SJSA1 (cell line): ENCODE measurements around the gene NEFH. TPM values are rescaled to one million over a fixed set of nuclear protein-coding genes. Genes with fewer than 3 reads are reported as not detected.
A peak's percentile ranks its signal among the peaks of the same experiment; 100 is the strongest.

Experiments used
- DNase-seq, 2 experiments: peaks; one replicate each; pipeline ENCODE4 v3.0.0-alpha.2; 2015 to 2020; ENCODE audit warnings: low spot score in 2 of 2, low read depth in 1 of 2
- H3K27ac ChIP-seq: fragments of 250-450 bp; sonication (Bioruptor Pico); 2 replicates; pipeline ENCODE4 v1.5.1; 2020; ENCODE audit warnings: mild to moderate bottlenecking, moderate library complexity
- H3K27me3 ChIP-seq: fragments of 250-450 bp; sonication (Bioruptor Pico); replicated peaks from 2 replicates; pipeline ENCODE4 v1.5.1; 2020; ENCODE audit warnings: mild to moderate bottlenecking, moderate library complexity
- H3K36me3 ChIP-seq: fragments of 250-450 bp; sonication (Bioruptor Pico); 2 replicates; pipeline ENCODE4 v1.5.1; 2020; ENCODE audit warnings: mild to moderate bottlenecking
- H3K4me1 ChIP-seq: fragments of 250-450 bp; sonication (Bioruptor Pico); replicated peaks from 2 replicates; pipeline ENCODE4 v1.6.1; 2021; ENCODE audit warnings: mild to moderate bottlenecking
- H3K4me3 ChIP-seq: fragments of 250-450 bp; sonication (Bioruptor Pico); 2 replicates; pipeline ENCODE4 v1.5.1; 2020; ENCODE audit warnings: mild to moderate bottlenecking
- H3K9me3 ChIP-seq: fragments of 250-450 bp; sonication (Bioruptor Pico); replicated peaks from 2 replicates; pipeline ENCODE4 v1.5.1; 2020; ENCODE audit warnings: mild to moderate bottlenecking
- total RNA-seq: library from RNA; depleted of rRNA; stranded (reverse); fragments of >200 nt; shearing (Covaris generic); gene quantifications from 2 replicates; pipeline ENCODE4 v1.2.3, GENCODE V29; 2014; rRNA removed

NEFH gene
- total RNA-seq, 1 experiment from 2014 or later: not detected

DNA sequence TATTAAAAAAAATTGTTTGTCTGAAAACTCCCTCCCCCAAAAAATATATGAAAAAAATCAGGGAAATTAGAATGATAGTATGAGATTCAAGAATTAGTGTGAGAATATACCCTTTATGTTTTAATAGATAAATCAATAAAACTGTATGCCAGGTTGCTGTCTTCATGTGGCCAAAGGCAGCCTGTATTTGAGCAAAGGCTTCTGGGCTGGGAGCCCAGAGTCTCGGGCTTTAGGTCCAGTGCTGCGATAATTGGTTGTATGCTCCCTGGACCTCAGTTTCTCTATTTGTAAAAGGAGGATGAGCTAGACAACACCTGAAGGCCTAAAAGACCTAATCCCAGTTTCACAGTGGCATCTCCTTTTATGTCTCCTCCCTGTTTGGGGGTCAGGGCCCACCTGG lies 43.7 kb downstream of the NEFH start:
- no peaks in the 10 kb centered on the region for H3K27me3 ChIP-seq
- DNase-seq: no peak
- H3K4me3 ChIP-seq: no peak overlapping the region
- H3K27ac ChIP-seq: no peak overlapping the region
- H3K36me3 ChIP-seq: peaks cover 87% of the 10 kb centered on the region
- no peaks in the 10 kb centered on the region for H3K4me1 ChIP-seq
- H3K9me3 ChIP-seq: no peaks in the 10 kb centered on the region

DNA sequence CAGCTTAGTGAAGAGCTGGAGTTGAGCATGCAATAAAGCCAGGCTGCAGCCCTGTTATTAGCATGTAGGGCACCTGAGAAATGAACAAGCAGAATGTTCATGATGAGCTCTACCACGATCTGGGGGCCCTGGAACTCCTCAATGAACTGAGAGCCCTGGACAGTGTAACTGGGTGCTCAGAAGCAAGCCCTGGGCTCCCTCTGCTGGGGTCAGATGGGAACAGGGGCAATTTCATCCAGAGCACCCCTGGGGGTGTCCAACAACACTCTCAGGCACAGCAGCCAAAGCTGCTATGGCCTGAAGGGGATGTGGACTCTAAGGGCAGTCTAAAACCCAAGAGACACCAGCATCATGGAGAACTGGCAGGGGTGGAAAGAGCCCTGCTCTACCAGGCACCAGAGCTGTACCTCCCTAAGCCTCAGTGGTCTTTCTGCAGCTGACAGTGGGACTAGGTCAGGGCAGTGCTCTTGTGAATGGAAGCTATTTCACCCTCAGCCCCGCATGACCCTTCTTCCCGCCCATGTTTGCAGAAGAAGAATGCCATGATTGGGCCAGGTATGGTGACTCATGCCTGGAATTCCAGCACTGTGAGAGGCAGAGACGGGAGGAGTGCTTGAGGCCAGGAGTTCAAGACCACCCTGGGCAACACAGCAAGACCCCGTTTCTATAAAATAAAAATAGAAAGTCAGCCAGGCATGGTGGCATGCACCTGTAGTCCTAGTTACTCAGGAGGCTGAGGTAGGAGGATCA lies 44.6 kb downstream of the NEFH start:
- DNase-seq: peak in 1 of 2 experiments; percentile 11
- Histone ChIP-seq H3K27me3 (no peaks in the 10 kb centered on the region), H3K9me3 (no peaks in the 10 kb centered on the region; the same call in 1 of the 2 replicates), H3K4me3 (no peak overlapping the region), H3K4me1 (no peaks in the 10 kb centered on the region), H3K27ac (no peak overlapping the region), H3K36me3 (peaks cover 87% of the 10 kb centered on the region)

DNA sequence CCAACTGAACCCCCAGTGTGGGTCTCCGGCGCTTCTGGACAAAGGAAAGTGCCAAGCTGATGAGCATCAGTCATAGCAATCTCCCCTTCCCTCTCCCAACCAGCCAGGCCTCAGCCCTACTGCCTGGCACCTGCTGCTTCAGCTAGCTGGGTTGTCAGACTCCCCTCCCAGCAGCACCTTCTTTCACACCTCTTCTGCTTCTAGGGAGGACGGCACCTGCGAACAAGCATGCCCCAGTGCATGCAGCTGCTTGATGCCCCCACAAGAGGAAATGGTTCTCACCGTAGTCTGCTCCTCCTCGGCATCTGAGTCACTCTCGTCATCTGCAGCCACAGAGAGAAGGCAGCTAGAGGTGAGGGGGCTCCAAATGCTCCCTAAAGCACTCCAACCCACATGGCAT lies 48.1 kb downstream of the NEFH start:
- Histone ChIP-seq H3K27me3 (no peaks in the 10 kb centered on the region), H3K36me3 (peaks cover 94% of the 10 kb centered on the region), H3K27ac (no peak overlapping the region), H3K4me3 (no peak overlapping the region), H3K4me1 (no peaks in the 10 kb centered on the region), H3K9me3 (no peaks in the 10 kb centered on the region; the same call in 1 of the 2 replicates)
- DNase-seq: no peak

DNA sequence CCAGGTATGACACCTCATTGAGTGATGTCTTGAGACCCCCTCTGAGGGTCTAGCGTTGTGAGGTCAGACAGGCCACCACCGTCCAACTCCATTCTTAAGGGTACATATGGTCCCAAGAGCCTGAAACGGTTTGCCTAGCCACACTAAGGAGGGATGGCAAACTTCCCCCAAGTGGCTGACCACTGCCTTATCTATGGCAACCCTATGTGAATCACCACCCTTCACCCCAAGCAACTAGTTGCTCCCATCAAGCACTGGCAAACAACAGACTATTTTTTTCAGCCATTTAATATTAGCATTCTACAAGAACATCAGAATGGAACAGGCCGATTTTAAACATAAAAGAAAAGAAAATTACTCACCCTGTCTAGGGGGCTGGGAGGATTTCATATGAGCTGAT lies 50.7 kb downstream of the NEFH start:
- Histone ChIP-seq H3K27me3 (no peaks in the 10 kb centered on the region), H3K9me3 (no peaks in the 10 kb centered on the region; the same call in 1 of the 2 replicates), H3K4me3 (no peak overlapping the region), H3K36me3 (peaks cover 90% of the 10 kb centered on the region), H3K4me1 (no peaks in the 10 kb centered on the region), H3K27ac (no peak overlapping the region)
- no peak for DNase-seq

DNA sequence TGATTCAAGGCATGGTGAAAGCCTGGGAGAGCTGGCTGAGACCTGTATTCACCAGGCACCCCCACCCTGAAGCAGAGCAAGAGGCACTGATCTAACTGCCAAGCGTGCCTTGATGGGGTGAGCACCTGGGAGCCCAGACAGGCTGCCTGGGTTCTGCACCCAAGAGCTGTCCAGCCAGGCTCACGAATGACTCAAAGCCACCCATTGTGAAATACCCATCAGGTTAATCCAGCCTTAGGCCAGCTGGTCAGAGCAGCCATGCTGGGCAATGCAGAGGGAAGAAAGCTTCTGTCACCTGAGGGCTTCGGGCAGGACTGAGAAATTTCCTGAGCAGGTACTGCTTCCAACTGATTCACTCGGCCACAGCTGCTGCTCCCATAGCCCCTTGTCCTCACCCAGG lies 51.4 kb downstream of the NEFH start:
- no peak overlapping the region for H3K4me3 ChIP-seq

DNA sequence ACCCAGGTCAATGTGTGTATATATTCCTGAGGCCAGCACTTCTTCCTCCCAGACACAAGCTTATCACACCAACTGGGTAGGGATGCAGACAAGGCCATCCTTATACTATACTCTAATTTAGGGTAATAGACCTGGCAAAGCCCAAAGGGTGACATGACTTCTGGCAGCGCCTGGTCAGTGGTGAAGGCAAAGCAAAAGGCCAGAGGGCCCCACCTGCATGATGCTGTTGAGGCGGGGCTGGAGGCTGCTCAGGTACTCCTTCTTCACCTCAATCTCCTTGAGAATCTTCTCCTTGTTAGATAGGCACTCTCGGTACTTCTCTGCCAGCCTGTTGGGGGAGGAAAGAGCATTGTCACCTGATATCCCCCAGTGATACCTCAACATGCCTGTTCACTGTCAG lies 56.4 kb downstream of the NEFH start:
- DNase-seq: no peak

More for the DNA sequence above, 51.4 kb downstream of the NEFH start:
- no peaks in the 10 kb centered on the region; the same call in 1 of the 2 replicates for H3K9me3 ChIP-seq
- no peaks in the 10 kb centered on the region for H3K27me3 ChIP-seq
- no peak overlapping the region for H3K27ac ChIP-seq
- peaks cover 90% of the 10 kb centered on the region for H3K36me3 ChIP-seq
- H3K4me1 ChIP-seq: no peaks in the 10 kb centered on the region
- no peak for DNase-seq

DNA sequence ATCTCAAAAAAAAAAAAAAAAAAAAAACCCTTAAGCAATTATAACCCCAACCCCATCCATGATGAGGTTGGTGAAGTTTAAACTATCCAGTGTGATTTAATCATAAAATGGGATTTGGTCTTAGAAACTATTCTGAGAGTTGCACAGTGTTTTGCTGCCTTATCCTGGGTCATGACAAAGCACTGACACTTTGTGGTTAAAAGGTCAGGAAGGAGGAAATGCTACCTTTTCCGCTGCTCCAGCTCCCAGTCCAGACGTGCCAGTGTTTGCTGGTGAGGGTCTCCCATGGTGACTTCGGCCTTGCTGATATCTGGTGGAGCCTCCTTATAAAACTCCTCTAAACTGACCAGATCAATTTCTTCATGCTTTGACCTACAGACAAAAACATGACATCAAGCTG lies 59.1 kb downstream of the NEFH start:
- H3K36me3 ChIP-seq: peaks cover 83% of the 10 kb centered on the region
- no peaks in the 10 kb centered on the region for H3K9me3 ChIP-seq
- H3K27ac ChIP-seq: no peak overlapping the region
- H3K4me3 ChIP-seq: no peak overlapping the region
- no peaks in the 10 kb centered on the region for H3K27me3 ChIP-seq
- H3K4me1 ChIP-seq: no peaks in the 10 kb centered on the region
- DNase-seq: no peak

More for the DNA sequence above, 56.4 kb downstream of the NEFH start:
- Histone ChIP-seq H3K36me3 (peaks cover 89% of the 10 kb centered on the region), H3K27ac (no peak overlapping the region), H3K4me1 (no peaks in the 10 kb centered on the region), H3K4me3 (no peak overlapping the region), H3K27me3 (no peaks in the 10 kb centered on the region), H3K9me3 (no peaks in the 10 kb centered on the region)

Other genes starting within 250 kb of the NEFH start
- 26.5 and 34.6 TPM in 2 replicates for gene RHBDD3, start 212.2 kb upstream of the NEFH start, total RNA-seq
- 200 and 297 TPM in 2 replicates for gene EWSR1, start 211.9 kb upstream of the NEFH start, total RNA-seq
- gene GAS2L1, start 173.6 kb upstream of the NEFH start, total RNA-seq: 10.4 and 12.5 TPM in 2 replicates
- gene RASL10A, start 164.5 kb upstream of the NEFH start, total RNA-seq: not detected in 2 replicates
- 48.3 and 70.2 TPM in 2 replicates for gene AP1B1, start 91.6 kb upstream of the NEFH start, total RNA-seq
- gene RFPL1, start 41.6 kb upstream of the NEFH start, total RNA-seq: not detected in 2 replicates
- gene THOC5, start 73.5 kb downstream of the NEFH start, total RNA-seq: 49.8 and 54.9 TPM in 2 replicates
- 29.4 and 34.5 TPM in 2 replicates for gene NIPSNAP1, start 100.9 kb downstream of the NEFH start, total RNA-seq
- gene NF2, start 123.4 kb downstream of the NEFH start, total RNA-seq: 105 and 151 TPM in 2 replicates
- gene CABP7, start 239.8 kb downstream of the NEFH start, total RNA-seq: not detected in 2 replicates